PC-3 (cell line): ENCODE measurements around the gene LENEP.

Experiments used
- CTCF ChIP-seq: fragments of 300-600 bp; sonication (generic); conservative IDR thresholded peaks from 2 replicates; pipeline ENCODE4 v1.5.1; 2017; ENCODE audit warnings: antibody characterized with exemption, low read depth, mild to moderate bottlenecking, low read length
- EZH2 ChIP-seq: fragments of 300-600 bp; sonication (generic); IDR thresholded peaks from one replicate; pipeline ENCODE4 v1.6.1; 2017; ENCODE audit warnings: antibody characterized with exemption, mild to moderate bottlenecking, low read length; ENCODE audit not compliant: unreplicated experiment

- TF ChIP-seq CTCF (no peak), EZH2 (no peak)
Observed at GRCh38 chr1:154958036-154958435, 35.4 kb upstream of the LENEP start.
